Measurements from ENCODE around the gene PPARD.

GRCh38 chr6:35400901-35401311 is 58.5 kb downstream of the PPARD start:
- TF ChIP-seq CTCF (IDR thresholded peaks at IDR 0.05; ENCODE audit: insufficient read depth, low read depth, low read length) (no peak), EZH2 (IDR thresholded peaks at IDR 0.05; ENCODE audit: insufficient read depth, low read length) (no peak)
